GM21447 (cell line): ENCODE data around the gene GAB2.

Experiments used
- ATAC-seq: cut with Tn5 transposase; IDR thresholded peaks from one replicate; pipeline ENCODE4 v1.9.1; 2021; ENCODE audit not compliant: unreplicated experiment

The GAB2 gene

GRCh38 chr11:78344676-78345075, 72.9 kb downstream of the GAB2 start:
- ATAC-seq = no peak

GRCh38 chr11:78344094-78344493, 73.5 kb downstream of the GAB2 start:
- ATAC-seq = no peak

DNA sequence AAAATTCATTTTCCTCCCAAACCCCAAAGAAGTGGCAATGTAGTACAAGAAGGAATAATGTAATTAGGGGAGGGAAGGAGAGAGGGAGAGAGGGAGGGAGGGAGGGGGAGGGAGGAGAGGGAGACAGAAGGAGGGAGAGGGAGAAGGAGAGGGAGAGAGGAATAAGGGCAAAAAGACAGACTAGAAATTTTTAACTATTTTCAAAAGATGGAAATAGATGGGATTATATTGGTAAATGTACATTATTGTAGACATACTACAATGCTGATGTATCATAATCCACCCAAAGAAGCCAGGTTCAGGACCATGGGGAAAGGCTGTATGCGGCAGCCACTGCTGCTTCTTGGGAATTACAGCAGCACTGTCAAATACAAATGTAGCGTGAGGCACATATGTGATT, 74.3 kb downstream of the GAB2 start:
- no peak for ATAC-seq

DNA sequence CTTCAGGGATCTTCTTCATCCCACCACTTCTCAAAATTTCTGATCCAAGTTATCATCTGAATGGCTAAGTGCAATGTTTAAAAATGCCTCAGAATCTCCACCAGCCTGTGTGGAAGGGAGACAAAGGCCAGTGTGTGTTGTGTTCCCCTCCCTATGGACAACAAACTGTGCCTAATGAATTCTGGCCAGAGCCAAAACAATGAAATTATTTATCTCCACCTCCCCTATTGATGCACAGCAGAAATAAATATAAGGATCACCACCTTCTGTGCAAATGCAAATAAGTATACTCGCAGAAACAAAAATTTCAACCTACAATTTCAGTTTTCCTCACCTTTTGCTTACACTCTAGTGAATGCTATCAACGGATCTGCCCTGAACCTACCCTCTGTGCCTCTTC, 75.8 kb downstream of the GAB2 start:
- no peak for ATAC-seq

- ATAC-seq = no peak
Observed at GRCh38 chr11:78340530-78340929, 77.1 kb downstream of the GAB2 start.

DNA sequence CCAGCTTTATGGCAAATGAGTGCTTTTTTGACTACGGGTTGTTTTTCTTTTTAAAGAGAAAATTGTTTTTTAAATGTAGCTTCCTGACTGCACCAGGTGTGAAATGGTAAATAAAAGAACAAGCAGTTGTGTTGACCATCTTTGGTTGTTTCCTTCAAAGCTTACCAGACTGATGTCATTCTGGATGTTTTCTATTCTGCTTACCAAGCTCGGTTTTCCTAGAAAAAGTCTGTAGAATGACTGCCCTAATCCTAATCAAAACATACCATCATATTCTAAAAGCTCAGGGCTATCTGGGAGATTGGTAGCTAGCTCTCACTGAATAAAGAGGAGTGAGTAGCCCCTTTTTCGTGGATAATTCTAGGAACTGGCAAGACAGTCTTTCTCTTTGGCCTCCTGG, 77.7 kb downstream of the GAB2 start:
- ATAC-seq = no peak

- ATAC-seq = no peak
Observed at GRCh38 chr11:78339483-78339882, 78.1 kb downstream of the GAB2 start.

GRCh38 chr11:78338702-78339101, 78.9 kb downstream of the GAB2 start:
- no peak for ATAC-seq

GRCh38 chr11:78338138-78338537, 79.5 kb downstream of the GAB2 start:
- ATAC-seq = no peak

GRCh38 chr11:78337554-78337924, 80.1 kb downstream of the GAB2 start:
- no peak for ATAC-seq

DNA sequence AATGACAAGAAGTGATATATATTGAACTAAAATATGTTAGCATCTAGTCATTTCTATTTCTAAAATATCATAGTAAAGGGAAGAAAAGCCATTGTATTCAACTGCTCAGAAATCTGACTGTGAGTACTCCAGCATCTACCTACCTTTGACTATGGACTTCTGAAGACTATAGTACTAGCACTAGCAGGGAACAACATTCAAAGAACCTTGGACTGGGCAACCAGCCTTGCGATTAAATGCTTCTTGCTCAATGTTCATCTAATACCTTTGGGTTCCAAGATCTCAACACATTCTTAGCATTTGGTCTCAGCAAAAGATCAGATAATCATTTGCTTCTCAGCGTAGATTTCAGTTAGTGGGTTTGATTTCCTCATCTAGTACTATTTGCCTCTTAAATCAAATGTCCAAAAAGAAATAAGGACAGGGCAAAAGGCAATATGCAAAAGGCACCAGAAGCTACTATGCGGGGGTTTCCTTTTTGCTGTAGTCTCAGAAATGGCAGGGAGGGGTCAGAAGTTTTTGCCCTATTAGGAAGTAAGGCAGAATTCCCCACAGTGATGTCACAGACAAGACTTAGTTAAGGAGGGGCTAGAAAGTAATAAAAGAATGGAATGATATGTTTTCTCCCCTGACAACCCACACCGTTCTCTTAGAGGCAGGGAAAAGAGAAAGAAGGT, 80.6 kb downstream of the GAB2 start:
- no peak for ATAC-seq

GRCh38 chr11:78334109-78334508, 83.5 kb downstream of the GAB2 start:
- ATAC-seq = no peak

- no peak for ATAC-seq
Observed at GRCh38 chr11:78332872-78333271, 84.7 kb downstream of the GAB2 start.

DNA sequence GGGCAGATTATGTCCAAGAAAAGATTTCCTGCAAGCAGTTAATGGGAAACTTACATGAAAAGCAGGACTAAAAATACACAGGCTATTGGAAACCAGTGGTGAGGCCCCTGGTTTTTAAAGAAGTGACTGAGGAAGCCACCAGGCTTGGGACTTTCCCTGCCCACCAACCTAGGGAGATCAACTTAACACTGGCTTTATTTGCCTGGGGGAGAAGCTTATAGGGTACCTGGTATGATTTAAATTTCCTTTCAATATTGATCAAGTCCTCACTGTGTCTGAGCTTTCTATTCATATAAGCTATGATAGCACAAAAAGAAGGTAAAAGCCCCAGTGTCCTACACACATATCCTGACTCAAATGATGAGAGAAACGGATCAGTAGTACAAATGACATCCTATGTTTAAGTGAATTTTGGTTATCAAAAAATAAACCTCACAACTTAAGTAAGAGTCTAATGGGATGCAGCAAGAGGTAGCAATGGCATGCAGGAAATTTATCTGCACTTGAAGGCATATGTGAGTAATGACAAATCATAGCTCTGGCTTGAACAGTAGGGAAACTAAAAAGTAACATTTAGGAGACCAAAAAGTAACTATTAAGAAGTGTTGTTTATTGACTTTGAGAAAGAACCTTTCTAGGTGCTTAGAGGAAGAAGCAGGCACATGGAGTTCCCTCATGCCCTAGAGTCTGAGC, 85.3 kb downstream of the GAB2 start:
- ATAC-seq = peak; percentile 61

GRCh38 chr11:78331711-78332110, 85.9 kb downstream of the GAB2 start:
- peak; percentile 10 for ATAC-seq

GRCh38 chr11:78330361-78330760, 87.3 kb downstream of the GAB2 start:
- no peak for ATAC-seq

DNA sequence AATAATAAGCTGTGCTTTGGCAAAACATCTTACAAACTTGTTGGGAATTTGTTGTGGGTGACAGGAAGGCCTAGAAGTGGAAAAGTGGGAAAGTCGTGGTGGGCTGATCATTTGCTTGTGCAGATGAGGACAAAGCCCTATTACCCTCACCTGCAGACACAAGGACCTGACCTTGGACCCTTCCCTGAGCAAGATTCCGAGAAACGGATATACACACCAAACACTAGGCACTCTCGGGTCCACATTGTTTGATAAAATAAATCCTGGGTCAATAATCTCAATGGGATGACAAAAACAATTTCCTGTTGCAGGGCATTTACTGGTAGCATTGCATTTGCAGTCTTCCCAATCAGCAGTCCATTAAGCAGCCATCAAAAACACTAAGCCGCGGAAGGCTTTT, 89.7 kb downstream of the GAB2 start:
- no peak for ATAC-seq

- ATAC-seq = peak; percentile 48
Observed at GRCh38 chr11:78325274-78325781, 92.3 kb downstream of the GAB2 start.

- ATAC-seq = peak; percentile 59
Observed at GRCh38 chr11:78323363-78323762, 94.3 kb downstream of the GAB2 start.

- no peak for ATAC-seq
Observed at GRCh38 chr11:78319453-78319955, 98.1 kb downstream of the GAB2 start.

DNA sequence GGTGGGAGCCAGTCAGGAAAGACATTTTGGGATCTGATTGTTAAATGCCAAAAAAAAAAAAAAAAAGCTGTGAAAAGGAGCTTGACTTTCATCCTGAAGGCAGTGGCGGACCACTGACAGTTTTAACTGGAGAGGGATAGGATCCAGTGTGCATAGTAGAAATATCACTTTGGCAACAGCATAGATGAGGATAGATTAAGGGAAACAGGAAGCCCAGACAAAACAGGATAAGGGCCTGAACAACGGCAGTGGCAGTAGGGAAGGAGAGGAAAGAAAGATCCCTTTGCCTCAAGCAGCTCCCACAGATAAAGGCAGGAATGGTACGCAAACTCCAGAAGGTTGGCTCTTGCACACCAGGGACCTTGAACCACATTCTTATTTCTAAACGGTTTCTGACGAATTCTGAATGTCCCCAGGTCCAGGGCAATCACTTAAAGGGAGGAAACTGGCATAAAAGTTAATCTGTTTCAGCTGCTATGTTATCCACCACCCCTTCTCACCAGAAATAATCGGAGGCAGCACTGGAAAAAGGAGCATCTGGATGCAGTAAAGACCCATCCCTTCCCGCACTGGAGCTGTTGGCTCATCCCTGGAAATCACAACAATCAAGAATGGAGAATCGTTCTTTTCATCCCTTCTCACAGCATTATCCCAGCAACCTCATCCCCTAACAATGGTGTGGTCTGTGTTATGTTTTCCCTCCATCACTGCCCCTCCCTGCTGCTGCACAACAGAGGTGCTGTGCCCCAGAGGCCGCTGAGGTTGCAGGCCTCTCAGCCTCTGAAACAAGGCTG, 99.1 kb downstream of the GAB2 start:
- ATAC-seq = no peak

DNA sequence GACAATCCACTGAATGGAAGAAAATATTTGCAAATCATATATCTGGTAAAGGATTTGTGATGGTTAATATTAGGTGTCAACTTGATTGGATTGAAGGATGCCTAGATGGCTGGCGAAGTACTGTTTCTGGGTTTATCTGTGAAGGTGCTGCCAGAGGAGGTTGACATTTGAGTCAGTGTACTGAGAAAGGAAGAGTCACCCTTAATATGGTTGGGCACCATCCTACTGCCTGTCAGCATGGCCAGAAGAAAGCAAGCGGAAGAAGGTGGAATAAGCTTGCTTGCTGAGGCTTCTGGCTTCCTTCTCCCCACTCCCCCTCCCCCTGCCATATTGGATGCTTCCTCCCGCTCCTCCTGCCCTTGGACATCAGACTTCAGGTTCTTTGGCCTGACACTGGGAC, 101.9 kb downstream of the GAB2 start:
- no peak for ATAC-seq
